A673 (cell line): Measurements from ENCODE around the gene MTO1.

Experiments
- CTCF ChIP-seq: fragments of 300-800, 200-600 bp; sonication (generic); conservative IDR thresholded peaks from 2 replicates; pipeline ENCODE4 v1.5.1; 2017; ENCODE audit warnings: low read depth, mild to moderate bottlenecking, antibody characterized with exemption, low read length, moderate library complexity, mixed read lengths
- EZH2 ChIP-seq: fragments of 200-600 bp; sonication (generic); IDR thresholded peaks from 2 replicates; pipeline ENCODE4 v1.6.1; 2017; ENCODE audit warnings: borderline replicate concordance, low read depth, mild to moderate bottlenecking, mixed read lengths, antibody characterized with exemption, low read length; ENCODE audit not compliant: poor library complexity, severe bottlenecking

GRCh38 chr6:73505142-73505541, 43.6 kb downstream of the MTO1 start:
- TF ChIP-seq CTCF: no peak
- no peak for TF ChIP-seq EZH2
